Liver (tissue), 9 donors: Measurements from ENCODE around the gene RNF39. TPM values are rescaled to one million over a fixed set of nuclear protein-coding genes. Genes with fewer than 3 reads are reported as not detected.

Source experiments
- DNase-seq: peaks from one replicate; pipeline ENCODE4 v3.0.0-alpha.2; 2017; ENCODE audit warnings: low spot score
- H3K27ac ChIP-seq, 2 donors: one replicate each; pipeline ENCODE4 v1.7.0; 2013; ENCODE audit warnings: inconsistent platforms in 2 of 2, low read length in 2 of 2, control low read depth in 1 of 2, low read depth in 1 of 2, mild to moderate bottlenecking in 1 of 2
- H3K27me3 ChIP-seq, 4 donors: one replicate each; pipeline versions ENCODE4 v1.6.1 to v1.7.0; 2013; ENCODE audit warnings: low read length in 3 of 4, inconsistent platforms in 1 of 4, mild to moderate bottlenecking in 1 of 4, moderate library complexity in 1 of 4; ENCODE audit not compliant: control insufficient read depth in 4 of 4, insufficient read depth in 4 of 4
- H3K36me3 ChIP-seq, 4 donors: one replicate each; pipeline versions ENCODE4 v1.6.1 to v1.7.0; 2013; ENCODE audit warnings: low read length in 3 of 4, mild to moderate bottlenecking in 3 of 4, low read depth in 1 of 4, moderate library complexity in 1 of 4; ENCODE audit not compliant: control insufficient read depth in 4 of 4, insufficient read depth in 3 of 4
- H3K4me1 ChIP-seq, 4 donors: one replicate each; pipeline versions ENCODE4 v1.6.1 to v1.7.0; 2013; ENCODE audit warnings: low read length in 3 of 4, mild to moderate bottlenecking in 3 of 4, moderate library complexity in 1 of 4; ENCODE audit not compliant: control insufficient read depth in 4 of 4, insufficient read depth in 4 of 4
- H3K4me3 ChIP-seq, 3 donors: one replicate each; pipeline versions ENCODE4 v1.6.1 to v1.7.0; 2013; ENCODE audit warnings: low read length in 3 of 3, control low read depth in 1 of 3, low read depth in 1 of 3, mild to moderate bottlenecking in 1 of 3
- H3K9ac ChIP-seq, 2 donors: one replicate each; pipeline ENCODE4 v1.7.0; 2013; ENCODE audit warnings: low read length in 2 of 2, mild to moderate bottlenecking in 2 of 2, moderate library complexity in 2 of 2, control low read depth in 1 of 2, low read depth in 1 of 2
- H3K9me3 ChIP-seq, 4 donors: one replicate each; pipeline versions ENCODE4 v1.6.1 to v1.7.0; 2013; ENCODE audit warnings: low read length in 3 of 4; ENCODE audit not compliant: control insufficient read depth in 4 of 4
- EGR1 ChIP-seq, 2 donors: IDR thresholded peaks; 2 replicates each; pipeline ENCODE4 v1.6.1; 2016 to 2018; ENCODE audit warnings: antibody characterized with exemption in 2 of 2, low read depth in 2 of 2
- FOXA1 ChIP-seq: IDR thresholded peaks from 2 replicates; pipeline ENCODE4 v1.6.1; 2016; ENCODE audit warnings: antibody characterized with exemption
- FOXA2 ChIP-seq: IDR thresholded peaks from 2 replicates; pipeline ENCODE4 v1.6.1; 2016; ENCODE audit warnings: antibody characterized with exemption
- GABPA ChIP-seq, 2 donors: IDR thresholded peaks in 1 of 2; conservative IDR thresholded peaks in 1 of 2; 2 replicates each; pipeline ENCODE4 v1.6.1; 2016; ENCODE audit warnings: antibody characterized with exemption in 2 of 2, mild to moderate bottlenecking in 1 of 2, moderate library complexity in 1 of 2
- HNF4A ChIP-seq, 2 donors: conservative IDR thresholded peaks; 2 replicates each; pipeline ENCODE4 v1.6.1; 2016; ENCODE audit warnings: antibody characterized with exemption in 2 of 2, mild to moderate bottlenecking in 2 of 2
- JUND ChIP-seq, 2 donors: IDR thresholded peaks; 2 replicates each; pipeline ENCODE4 v1.6.1; 2016; ENCODE audit warnings: antibody characterized with exemption in 2 of 2
- MAX ChIP-seq: IDR thresholded peaks from 2 replicates; pipeline ENCODE4 v1.6.1; 2016; ENCODE audit warnings: antibody characterized with exemption
- NR2F2 ChIP-seq: IDR thresholded peaks from 2 replicates; pipeline ENCODE4 v1.6.1; 2016; ENCODE audit warnings: antibody characterized with exemption
- RAD21 ChIP-seq, 2 donors: IDR thresholded peaks; 2 replicates each; pipeline ENCODE4 v1.6.1; 2016; ENCODE audit warnings: antibody characterized with exemption in 2 of 2, mild to moderate bottlenecking in 2 of 2
- REST ChIP-seq: IDR thresholded peaks from 2 replicates; pipeline ENCODE4 v1.6.1; 2016; ENCODE audit warnings: antibody characterized with exemption, mild to moderate bottlenecking
- RXRA ChIP-seq, 2 donors: IDR thresholded peaks; 2 replicates each; pipeline ENCODE4 v1.6.1; 2017 to 2018; ENCODE audit warnings: antibody characterized with exemption in 2 of 2, mild to moderate bottlenecking in 1 of 2
- TAF1 ChIP-seq: conservative IDR thresholded peaks from 2 replicates; pipeline ENCODE4 v1.6.1; 2016; ENCODE audit warnings: antibody characterized with exemption, mild to moderate bottlenecking
- WGBS: extraction: QIAGEN DNeasy Blood & Tissue Kit; methylation state at CpG from one replicate; pipeline ENCODE4 v1.1.7; 2013; 5-methylcytosine and 5-hydroxymethylcytosine counted together
- polyA plus RNA-seq, 2 donors: library from polyadenylated mRNA; stranded (reverse) in 1 of 2; unstranded in 1 of 2; fragments of 200-250 nt in 1 of 2; fragments of >200 nt in 1 of 2; fragmentation: Nextera tagmentation in 1 of 2; extraction: Ambion mirVana in 1 of 2; gene quantifications; one replicate each; pipeline versions ENCODE4 v1.2.1 to v1.2.3, GENCODE V29; 2013 to 2015
- total RNA-seq, 2 donors: library from RNA; depleted of rRNA; stranded (reverse); fragments of >200 nt; gene quantifications; one replicate each; pipeline ENCODE4 v1.2.3, GENCODE V29; 2014
- TF ChIP-seq, protein P1 (sequence below): fragments of 150-350 bp; IDR thresholded peaks from 2 replicates; pipeline ENCODE4 v1.5.1; 2017; ENCODE audit warnings: improper control_type of control experiment, low read depth, low read length; ENCODE audit not compliant: missing input control
- donor health status: healthy.
- donor health status: healthy.
- donor health status: healthy.
- donor health status: healthy.
- donor health status: healthy.

Gene RNF39
- total and polyA plus RNA-seq, 4 donors = 0.03 to 0.13 TPM; not detected in 2

GRCh38 chr6:30077218-30077617, 1.6 kb upstream of the RNF39 start:
- no peak for DNase-seq
- H3K27me3 ChIP-seq = peaks cover 3 to 16% (median 7%) of the 10 kb centered on the region in 4 donors
- 56% methylated on average over 4 of the region's 4 CpGs for WGBS

DNA sequence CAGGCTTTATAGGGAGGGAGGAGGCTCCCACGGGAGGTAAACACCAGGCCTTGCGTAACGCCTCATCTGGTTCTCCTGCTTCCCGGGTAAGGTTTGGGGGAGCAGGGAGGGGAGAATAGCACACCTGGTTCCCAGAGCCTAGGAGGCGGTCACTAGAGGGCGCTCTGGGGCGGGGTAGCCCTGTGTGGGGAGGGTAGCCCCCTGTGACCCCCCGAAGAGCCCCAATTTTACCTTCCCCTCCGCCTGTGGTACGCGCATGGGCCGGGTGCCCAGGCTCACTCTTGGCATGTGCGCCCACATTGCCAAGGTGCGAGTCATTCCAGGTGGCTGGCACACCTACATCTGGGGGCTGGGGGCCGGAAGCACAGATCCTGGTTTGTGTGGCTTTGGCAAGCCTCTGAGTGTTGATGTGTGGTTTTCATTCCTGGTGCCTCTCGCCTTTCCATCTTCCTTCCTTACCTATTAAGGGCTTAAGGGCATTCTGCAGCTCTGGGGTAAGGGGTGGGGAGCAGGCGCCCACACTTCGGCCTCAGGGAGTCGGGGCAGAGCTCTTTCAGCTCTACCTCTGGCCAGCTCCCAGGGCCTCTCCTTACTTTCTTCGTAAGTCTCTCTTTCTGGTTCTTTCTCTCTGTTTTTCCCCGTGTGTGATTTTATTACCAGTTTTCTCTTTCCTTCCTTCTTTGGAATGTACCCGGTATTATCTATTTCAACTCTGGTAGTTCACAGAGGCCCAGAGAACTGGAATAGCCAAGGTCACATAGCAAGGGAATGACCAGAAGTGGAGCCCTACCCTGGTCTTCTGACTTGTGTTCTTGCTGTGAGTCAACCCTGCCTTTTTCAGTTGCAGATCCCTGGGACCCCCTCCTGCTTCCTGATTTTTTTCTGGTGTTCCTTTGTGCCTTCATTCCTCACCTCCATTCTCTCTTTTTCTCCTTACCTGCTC, 492 bp upstream of the RNF39 start:
- Histone ChIP-seq H3K27me3 (peaks cover 3 to 16% (median 8%) of the 10 kb centered on the region in 4 donors), H3K36me3 (no peaks in the 10 kb centered on the region), H3K9ac (no peak overlapping the region), H3K4me3 (peak overlapping the region in 1 of 3 donors; percentile 32), H3K27ac (no peak overlapping the region), H3K4me1 (peaks cover 6 to 16% (median 10%) of the 10 kb centered on the region in 4 donors), H3K9me3 (no peaks in the 10 kb centered on the region)
- no peak for TF ChIP-seq GABPA (IDR thresholded peaks at IDR 0.05 in 1 of 2, conservative IDR thresholded peaks at IDR 0.05 in 1 of 2)
- no peak for TF ChIP-seq TAF1
- peak; percentile 16 for TF ChIP-seq FOXA2
- no peak for TF ChIP-seq HNF4A (conservative IDR thresholded peaks at IDR 0.05)
- no peak for TF ChIP-seq RXRA (IDR thresholded peaks at IDR 0.05)
- TF ChIP-seq, protein P1, sequence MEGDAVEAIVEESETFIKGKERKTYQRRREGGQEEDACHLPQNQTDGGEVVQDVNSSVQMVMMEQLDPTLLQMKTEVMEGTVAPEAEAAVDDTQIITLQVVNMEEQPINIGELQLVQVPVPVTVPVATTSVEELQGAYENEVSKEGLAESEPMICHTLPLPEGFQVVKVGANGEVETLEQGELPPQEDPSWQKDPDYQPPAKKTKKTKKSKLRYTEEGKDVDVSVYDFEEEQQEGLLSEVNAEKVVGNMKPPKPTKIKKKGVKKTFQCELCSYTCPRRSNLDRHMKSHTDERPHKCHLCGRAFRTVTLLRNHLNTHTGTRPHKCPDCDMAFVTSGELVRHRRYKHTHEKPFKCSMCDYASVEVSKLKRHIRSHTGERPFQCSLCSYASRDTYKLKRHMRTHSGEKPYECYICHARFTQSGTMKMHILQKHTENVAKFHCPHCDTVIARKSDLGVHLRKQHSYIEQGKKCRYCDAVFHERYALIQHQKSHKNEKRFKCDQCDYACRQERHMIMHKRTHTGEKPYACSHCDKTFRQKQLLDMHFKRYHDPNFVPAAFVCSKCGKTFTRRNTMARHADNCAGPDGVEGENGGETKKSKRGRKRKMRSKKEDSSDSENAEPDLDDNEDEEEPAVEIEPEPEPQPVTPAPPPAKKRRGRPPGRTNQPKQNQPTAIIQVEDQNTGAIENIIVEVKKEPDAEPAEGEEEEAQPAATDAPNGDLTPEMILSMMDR = peak; percentile 10
- 33% methylated on average over 22 of the region's 22 CpGs for WGBS
- no peak for DNase-seq

More at GRCh38 chr6:30077218-30077617, 1.6 kb upstream of the RNF39 start:
- TF ChIP-seq FOXA1 (no peak), JUND (IDR thresholded peaks at IDR 0.05) (no peak), NR2F2 (no peak), MAX (no peak), GABPA (IDR thresholded peaks at IDR 0.05 in 1 of 2, conservative IDR thresholded peaks at IDR 0.05 in 1 of 2) (no peak)
- H3K4me1 ChIP-seq = peaks cover 6 to 13% (median 9%) of the 10 kb centered on the region in 4 donors
- H3K4me3 ChIP-seq = no peak overlapping the region
- H3K27ac ChIP-seq = no peak overlapping the region
- no peaks in the 10 kb centered on the region for H3K36me3 ChIP-seq
- H3K9ac ChIP-seq = no peak overlapping the region
- H3K9me3 ChIP-seq = no peaks in the 10 kb centered on the region

DNA sequence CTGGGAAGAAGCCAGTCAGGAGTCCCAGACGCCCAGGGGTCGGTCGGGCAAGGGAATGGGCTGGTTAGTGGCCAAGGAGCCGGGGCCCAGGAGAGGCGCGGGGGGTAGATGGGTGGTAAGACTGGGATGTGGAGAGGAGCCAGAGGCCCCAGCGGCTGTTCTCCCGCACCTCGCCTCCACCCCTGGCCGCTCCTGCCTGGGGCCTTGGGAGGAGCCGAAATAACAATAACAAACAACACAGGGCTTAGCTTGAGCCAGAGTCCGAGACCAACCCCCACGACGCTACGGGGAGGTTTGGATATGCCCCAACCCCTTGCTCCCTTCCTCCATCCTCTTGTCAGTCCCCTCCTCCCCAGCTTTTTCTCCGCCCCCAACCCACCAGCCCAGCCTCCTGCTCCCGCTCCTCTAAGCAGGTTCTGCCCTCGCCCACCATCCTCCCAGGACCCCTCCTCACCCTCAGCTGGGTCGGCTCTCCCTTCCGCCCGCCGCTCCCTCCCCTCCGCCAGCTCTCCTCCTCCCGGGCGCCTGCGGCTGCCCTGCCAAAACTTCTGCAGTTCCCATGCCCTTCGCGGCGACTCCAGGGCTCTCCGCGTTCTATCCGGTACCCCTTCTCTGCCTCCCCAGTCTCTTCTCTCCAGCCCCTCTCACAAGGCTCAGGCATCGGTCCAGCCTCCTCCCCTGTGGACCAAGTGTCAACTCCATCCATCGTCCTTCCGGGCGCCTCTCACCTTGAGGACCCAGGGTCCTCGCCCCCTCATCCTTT, 1.1 kb downstream of the RNF39 start:
- DNase-seq = no peak
- TF ChIP-seq RAD21 (IDR thresholded peaks at IDR 0.05) (no peak), REST (no peak), JUND (IDR thresholded peaks at IDR 0.05) (no peak), EGR1 (IDR thresholded peaks at IDR 0.05; ENCODE audit: low read depth in 2 of 2) (no peak)
- peaks cover 3 to 16% (median 8%) of the 10 kb centered on the region in 4 donors for H3K27me3 ChIP-seq
- no peak overlapping the region for H3K9ac ChIP-seq
- no peak overlapping the region for H3K27ac ChIP-seq
- 8% methylated on average over 37 of the region's 37 CpGs for whole genome bisulfite sequencing
- no peaks in the 10 kb centered on the region for H3K9me3 ChIP-seq
- peak overlapping the region in 1 of 3 donors; percentile 32 for H3K4me3 ChIP-seq
- peaks cover 6 to 19% (median 12%) of the 10 kb centered on the region in 4 donors for H3K4me1 ChIP-seq
- H3K36me3 ChIP-seq = peaks cover 0 to 6% (median 3%) of the 10 kb centered on the region in 4 donors
